Measurements from ENCODE around the gene KLF2. TPM values are rescaled to one million over a fixed set of nuclear protein-coding genes. Genes with fewer than 3 reads are reported as not detected.

The KLF2 gene
- total RNA-seq, 1 experiment from 2014 or later: 6.6 TPM

GRCh38 chr19:16347706-16348105, 23.1 kb downstream of the KLF2 start:
- Histone ChIP-seq H3K27me3 (ENCODE audit: low read length) (no peaks in the 10 kb centered on the region), H3K4me3 (ENCODE audit: low read length) (no peak overlapping the region), H3K27ac (ENCODE audit: low read length) (no peak overlapping the region), H3K4me1 (ENCODE audit: insufficient read depth, low read length) (peaks cover 4% of the 10 kb centered on the region; the same call in 1 of the 2 replicates), H3F3A (ENCODE audit: low read length, unreplicated experiment) (no peaks in the 10 kb centered on the region), H3K9me3 (ENCODE audit: low read length) (no peaks in the 10 kb centered on the region), H4K20me1 (ENCODE audit: low read length) (no peaks in the 10 kb centered on the region), H3K4me2 (ENCODE audit: low read length) (no peak overlapping the region), H3K9me2 (replicated peaks; ENCODE audit: low read length) (no peaks in the 10 kb centered on the region), H3K36me3 (ENCODE audit: low read depth, low read length) (no peaks in the 10 kb centered on the region), H2AFZ (ENCODE audit: low read length) (no peak overlapping the region), H3K79me2 (ENCODE audit: low read length) (no peaks in the 10 kb centered on the region), H3K9ac (ENCODE audit: low read length) (no peak overlapping the region)
- intact Hi-C loops (cut with micrococcal nuclease): no loop called here
- no TSS peak for BruUV-seq (replicated peaks)
- no peak for DNase-seq
- TF ChIP-seq CTCF (conservative IDR thresholded peaks at IDR 0.05; ENCODE audit: low read depth, low read length): no peak
- no peak for TF ChIP-seq EZH2phosphoT487 (IDR thresholded peaks at IDR 0.05; ENCODE audit: borderline replicate concordance, low read length)
- no peak for TF ChIP-seq EZH2 (IDR thresholded peaks at IDR 0.05; ENCODE audit: low read length, unreplicated experiment)
- CTCF ChIA-PET: no interaction called here
- ATAC-seq: no peak
- POLR2A ChIA-PET (ENCODE audit: unreplicated experiment): no interaction called here

GRCh38 chr19:16349551-16350152, 25.0 kb downstream of the KLF2 start:
- Histone ChIP-seq H3K36me3 (ENCODE audit: low read depth, low read length) (no peaks in the 10 kb centered on the region), H3K27ac (ENCODE audit: low read length) (no peak overlapping the region), H3K4me3 (ENCODE audit: low read length) (no peak overlapping the region), H2AFZ (ENCODE audit: low read length) (no peak overlapping the region), H3K27me3 (ENCODE audit: low read length) (no peaks in the 10 kb centered on the region), H3K79me2 (ENCODE audit: low read length) (no peaks in the 10 kb centered on the region), H3K9me2 (replicated peaks; ENCODE audit: low read length) (no peaks in the 10 kb centered on the region), H3F3A (ENCODE audit: low read length, unreplicated experiment) (no peaks in the 10 kb centered on the region), H3K4me1 (ENCODE audit: insufficient read depth, low read length) (peaks cover 4% of the 10 kb centered on the region; the same call in 1 of the 2 replicates), H4K20me1 (ENCODE audit: low read length) (no peaks in the 10 kb centered on the region), H3K9me3 (ENCODE audit: low read length) (no peaks in the 10 kb centered on the region), H3K9ac (ENCODE audit: low read length) (no peak overlapping the region), H3K4me2 (ENCODE audit: low read length) (no peak overlapping the region)
- ChIA-PET CTCF (no interaction called here), POLR2A (ENCODE audit: unreplicated experiment) (no interaction called here)
- DNase-seq (no peak), ATAC-seq (no peak)
- intact Hi-C loops (cut with micrococcal nuclease): no loop called here
- TF ChIP-seq EZH2 (IDR thresholded peaks at IDR 0.05; ENCODE audit: low read length, unreplicated experiment) (no peak), EZH2phosphoT487 (IDR thresholded peaks at IDR 0.05; ENCODE audit: borderline replicate concordance, low read length) (no peak), CTCF (conservative IDR thresholded peaks at IDR 0.05; ENCODE audit: low read depth, low read length) (no peak)
- TSS peak; percentile 34 for BruUV-seq (replicated peaks)

- H3K79me2 ChIP-seq (ENCODE audit: low read length): no peaks in the 10 kb centered on the region
- no peak for TF ChIP-seq EZH2 (IDR thresholded peaks at IDR 0.05; ENCODE audit: low read length, unreplicated experiment)
- no peak for TF ChIP-seq EZH2phosphoT487 (IDR thresholded peaks at IDR 0.05; ENCODE audit: borderline replicate concordance, low read length)
- no peaks in the 10 kb centered on the region for H4K20me1 ChIP-seq (ENCODE audit: low read length)
- POLR2A ChIA-PET (ENCODE audit: unreplicated experiment): no interaction called here
- H3K9me3 ChIP-seq (ENCODE audit: low read length): no peaks in the 10 kb centered on the region
- DNase-seq (peak; percentile 23), ATAC-seq (no peak)
- intact Hi-C loops (cut with micrococcal nuclease): no loop called here
- no peaks in the 10 kb centered on the region for H3K36me3 ChIP-seq (ENCODE audit: low read depth, low read length)
- no peak overlapping the region for H2AFZ ChIP-seq (ENCODE audit: low read length)
- no peaks in the 10 kb centered on the region for H3K27me3 ChIP-seq (ENCODE audit: low read length)
- peaks cover 4% of the 10 kb centered on the region; the same call in 1 of the 2 replicates for H3K4me1 ChIP-seq (ENCODE audit: insufficient read depth, low read length)
- H3K9me2 ChIP-seq (replicated peaks; ENCODE audit: low read length): no peaks in the 10 kb centered on the region
- H3K9ac ChIP-seq (ENCODE audit: low read length): no peak overlapping the region; the same call in 1 of the 2 replicates
- CTCF ChIA-PET: no interaction called here
- no peak overlapping the region for H3K4me2 ChIP-seq (ENCODE audit: low read length)
- no peaks in the 10 kb centered on the region for H3F3A ChIP-seq (ENCODE audit: low read length, unreplicated experiment)
- no peak overlapping the region for H3K4me3 ChIP-seq (ENCODE audit: low read length)
- no TSS peak for BruUV-seq (replicated peaks)
- 0 out of 2 replicates have a peak overlapping the region, but pooled peaks have one; percentile 11 for H3K27ac ChIP-seq (ENCODE audit: low read length)
These were observed 26.6 kb downstream of the KLF2 start for GRCh38 chr19:16351133-16351809.

Measured in PC-3 (cell line).